ENCODE measurements around the gene NDST4. TPM values are rescaled to one million over a fixed set of nuclear protein-coding genes. Genes with fewer than 3 reads are reported as not detected.
"Not testable (repeated sequence)": the region's sequence is repeated elsewhere in the genome, so short reads cannot be mapped to it uniquely, and the experiment has no call there.

Gene NDST4
- total RNA-seq, 2 experiments from 2014 or later = not detected

GRCh38 chr4:115058533-115058932 is 54.9 kb downstream of the NDST4 start:
- ChIA-PET POLR2A (no interaction called here), CTCF (no interaction called here)

- ChIA-PET POLR2A (no interaction called here), CTCF (no interaction called here)
Observed at GRCh38 chr4:115054836-115055235, 58.6 kb downstream of the NDST4 start.

- ChIA-PET POLR2A (no interaction called here), CTCF (no interaction called here)
Observed at GRCh38 chr4:115053313-115053712, 60.1 kb downstream of the NDST4 start.

GRCh38 chr4:115042496-115042895 is 70.9 kb downstream of the NDST4 start:
- POLR2A ChIA-PET = no interaction called here
- CTCF ChIA-PET = no interaction called here

- ChIA-PET POLR2A (no interaction called here), CTCF (no interaction called here)
Observed at GRCh38 chr4:115030281-115030680, 83.1 kb downstream of the NDST4 start.

GRCh38 chr4:115028682-115029410 is 84.6 kb downstream of the NDST4 start:
- ChIA-PET POLR2A (no interaction called here), CTCF (no interaction called here)

- ChIA-PET POLR2A (no interaction called here), CTCF (no interaction called here)
Observed at GRCh38 chr4:114999880-115000279, 113.5 kb downstream of the NDST4 start.

GRCh38 chr4:114998316-114998715 is 115.1 kb downstream of the NDST4 start:
- ChIA-PET POLR2A (no interaction called here), CTCF (no interaction called here)

GRCh38 chr4:114997576-114998247 is 115.7 kb downstream of the NDST4 start:
- CTCF ChIA-PET = no interaction called here
- POLR2A ChIA-PET = no interaction called here

- CTCF ChIA-PET = no interaction called here
- POLR2A ChIA-PET = no interaction called here
Observed at GRCh38 chr4:114986133-114986532, 127.3 kb downstream of the NDST4 start.

GRCh38 chr4:114980932-114981708 is 132.3 kb downstream of the NDST4 start:
- CTCF ChIA-PET = no interaction called here

GRCh38 chr4:114980399-114980798 is 133.0 kb downstream of the NDST4 start:
- POLR2A ChIA-PET = not testable (repeated sequence)

More at GRCh38 chr4:114980932-114981708, 132.3 kb downstream of the NDST4 start:
- POLR2A ChIA-PET = no interaction called here

GRCh38 chr4:114976901-114977300 is 136.5 kb downstream of the NDST4 start:
- ChIA-PET POLR2A (no interaction called here), CTCF (no interaction called here)

More at GRCh38 chr4:114980399-114980798, 133.0 kb downstream of the NDST4 start:
- CTCF ChIA-PET = not testable (repeated sequence)

- ChIA-PET POLR2A (no interaction called here), CTCF (no interaction called here)
Observed at GRCh38 chr4:114964026-114964425, 149.4 kb downstream of the NDST4 start.

- POLR2A ChIA-PET = no interaction called here
- CTCF ChIA-PET = no interaction called here
Observed at GRCh38 chr4:114945616-114946015, 167.8 kb downstream of the NDST4 start.

GRCh38 chr4:114941503-114941902 is 171.9 kb downstream of the NDST4 start:
- POLR2A ChIA-PET = no interaction called here
- CTCF ChIA-PET = no interaction called here

GRCh38 chr4:114927881-114928280 is 185.5 kb downstream of the NDST4 start:
- CTCF ChIA-PET = no interaction called here
- POLR2A ChIA-PET = no interaction called here

- ChIA-PET CTCF (no interaction called here), POLR2A (no interaction called here)
Observed at GRCh38 chr4:114926583-114926982, 186.8 kb downstream of the NDST4 start.

- ChIA-PET POLR2A (no interaction called here), CTCF (no interaction called here)
Observed at GRCh38 chr4:114924311-114924710, 189.1 kb downstream of the NDST4 start.

- ChIA-PET POLR2A (no interaction called here), CTCF (no interaction called here)
Observed at GRCh38 chr4:114922592-114922933, 190.9 kb downstream of the NDST4 start.

Measured in activated CD8-positive, alpha-beta memory T cell treated with anti-CD3 and anti-CD28 coated beads for 36 hours (primary cell).